Gastroesophageal sphincter (tissue), 3 donors: ENCODE results near the gene STH.

Experiments
- CTCF ChIP-seq, 4 experiments: fragments of 200-600 bp in 2 of 4; fragments of 450-650 bp in 2 of 4; sonication (generic) in 1 of 4; IDR thresholded peaks; one replicate each; pipeline ENCODE4 v1.5.1; 2017 to 2019; ENCODE audit warnings: antibody characterized with exemption in 4 of 4, mild to moderate bottlenecking in 2 of 4, moderate library complexity in 2 of 4
- POLR2AphosphoS5 ChIP-seq: sonication (generic); formaldehyde crosslinking; IDR thresholded peaks from one replicate; pipeline ENCODE4 v1.6.1; 2017; ENCODE audit warnings: antibody characterized with exemption

DNA sequence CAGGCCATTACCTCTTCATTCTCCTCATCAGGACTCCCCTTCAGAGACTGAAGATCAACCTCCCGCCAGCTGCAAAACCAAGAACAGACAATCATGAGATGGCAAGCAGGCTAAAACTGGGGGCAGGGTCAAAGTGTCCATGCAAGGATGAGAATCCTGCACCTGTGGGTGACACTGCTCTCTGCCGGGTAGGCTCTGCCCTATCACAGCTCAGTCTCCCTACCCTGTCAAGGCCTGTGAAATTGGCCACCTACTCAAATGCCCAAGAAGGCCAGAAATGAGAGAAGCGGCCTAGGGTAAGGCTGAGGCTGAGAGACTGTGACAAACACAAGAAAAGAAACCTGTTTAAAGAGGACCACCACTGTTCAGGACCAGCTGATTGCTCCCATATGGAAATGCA, 34.3 kb downstream of the STH start:
- no peak for TF ChIP-seq CTCF (IDR thresholded peaks at IDR 0.05)
- no peak for TF ChIP-seq POLR2AphosphoS5
